ENCODE measurements around the gene GRK1.

Gene GRK1

GRCh38 chr13:113650731-113651148 lies 16.3 kb upstream of the GRK1 start:
- DNase-seq = no peak

- no peak for DNase-seq
Measured at GRCh38 chr13:113651511-113652403, 15.3 kb upstream of the GRK1 start.

GRCh38 chr13:113652404-113653263 lies 14.4 kb upstream of the GRK1 start:
- DNase-seq = no peak

- DNase-seq = no peak
Measured at GRCh38 chr13:113653264-113654174, 13.5 kb upstream of the GRK1 start.

GRCh38 chr13:113654175-113654560 lies 12.9 kb upstream of the GRK1 start:
- DNase-seq = no peak

GRCh38 chr13:113654591-113655345 lies 12.3 kb upstream of the GRK1 start:
- DNase-seq = no peak

- no peak for DNase-seq
Measured at GRCh38 chr13:113655346-113656002, 11.5 kb upstream of the GRK1 start.

GRCh38 chr13:113656003-113656588 lies 10.9 kb upstream of the GRK1 start:
- DNase-seq = no peak

GRCh38 chr13:113656831-113657671 lies 10.0 kb upstream of the GRK1 start:
- DNase-seq = no peak

GRCh38 chr13:113657851-113658741 lies 8.9 kb upstream of the GRK1 start, which contains the start of gene ATP4B:
ATP4B (minus strand) TSS chr13:113658198; CDS start chr13:113658144, 54 bp downstream.
- DNase-seq = no peak

GRCh38 chr13:113658836-113659235 lies 8.2 kb upstream of the GRK1 start:
- DNase-seq = no peak

GRCh38 chr13:113659337-113659736 lies 7.7 kb upstream of the GRK1 start:
- no peak for DNase-seq

GRCh38 chr13:113660066-113660465 lies 7.0 kb upstream of the GRK1 start:
- DNase-seq = no peak

GRCh38 chr13:113661509-113661908 lies 5.5 kb upstream of the GRK1 start:
- DNase-seq = no peak

- no peak for DNase-seq
Measured at GRCh38 chr13:113663934-113664333, 3.1 kb upstream of the GRK1 start.

GRCh38 chr13:113664751-113665596 lies 2.0 kb upstream of the GRK1 start:
- DNase-seq = no peak

- DNase-seq = no peak
Measured at GRCh38 chr13:113665597-113666328, 1.3 kb upstream of the GRK1 start.

All from NCI-H2227 treated with DMSO at 0.1 percent for 48 hours (cell line).